GM06990 (cell line): Measurements from ENCODE around the gene SDK1.

ENCODE experiments used
- DNase-seq: peaks from one replicate; pipeline ENCODE4 v3.0.0-alpha.2; 2011; ENCODE audit not compliant: insufficient read length; ENCODE audit errors: extremely low read depth
- H3K27me3 ChIP-seq: replicated peaks from 2 replicates; pipeline ENCODE4 v1.6.0; 2011; ENCODE audit warnings: low read length; ENCODE audit not compliant: control insufficient read depth, insufficient read depth
- H3K36me3 ChIP-seq: 2 replicates; pipeline ENCODE4 v1.5.1; 2011; ENCODE audit warnings: low read length; ENCODE audit not compliant: control insufficient read depth, insufficient read depth
- H3K4me3 ChIP-seq: replicated peaks from 2 replicates; pipeline ENCODE4 v1.5.1; 2011; ENCODE audit warnings: low read depth, mild to moderate bottlenecking, control low read depth, low read length
- CTCF ChIP-seq: IDR thresholded peaks from 2 replicates; pipeline ENCODE4 v1.5.1; 2011; ENCODE audit warnings: low read length, control low read depth, mild to moderate bottlenecking, inconsistent platforms; ENCODE audit not compliant: insufficient read depth, poor library complexity, severe bottlenecking

Gene SDK1

GRCh38 chr7:3439333-3440030 is 138.4 kb downstream of the SDK1 start:
- no peak for DNase-seq
- no peaks in the 10 kb centered on the region for H3K27me3 ChIP-seq
- H3K4me3 ChIP-seq, result no peak overlapping the region
- no peak for TF ChIP-seq CTCF
- H3K36me3 ChIP-seq, result no peaks in the 10 kb centered on the region

GRCh38 chr7:3440509-3440908 is 139.5 kb downstream of the SDK1 start:
- DNase-seq, result no peak
- no peaks in the 10 kb centered on the region for H3K27me3 ChIP-seq
- TF ChIP-seq CTCF, result no peak
- H3K36me3 ChIP-seq, result no peaks in the 10 kb centered on the region
- no peak overlapping the region for H3K4me3 ChIP-seq

GRCh38 chr7:3443716-3444115 is 142.7 kb downstream of the SDK1 start:
- Histone ChIP-seq H3K4me3 (no peak overlapping the region), H3K36me3 (no peaks in the 10 kb centered on the region), H3K27me3 (no peaks in the 10 kb centered on the region)
- no peak for TF ChIP-seq CTCF
- DNase-seq, result no peak

- no peak for TF ChIP-seq CTCF
- Histone ChIP-seq H3K4me3 (no peak overlapping the region), H3K27me3 (no peaks in the 10 kb centered on the region), H3K36me3 (no peaks in the 10 kb centered on the region)
- no peak for DNase-seq
Observed at GRCh38 chr7:3446786-3447185, 145.7 kb downstream of the SDK1 start.

- Histone ChIP-seq H3K36me3 (no peaks in the 10 kb centered on the region), H3K27me3 (no peaks in the 10 kb centered on the region), H3K4me3 (no peak overlapping the region)
- no peak for DNase-seq
- no peak for TF ChIP-seq CTCF
Observed at GRCh38 chr7:3451701-3452100, 150.6 kb downstream of the SDK1 start.

GRCh38 chr7:3453398-3453797 is 152.3 kb downstream of the SDK1 start:
- no peaks in the 10 kb centered on the region for H3K27me3 ChIP-seq
- DNase-seq, result no peak
- TF ChIP-seq CTCF, result no peak
- no peaks in the 10 kb centered on the region for H3K36me3 ChIP-seq
- H3K4me3 ChIP-seq, result no peak overlapping the region
